Testis (tissue), 2 donors: ENCODE measurements around the gene ACTR1B.

Experiments
- POLR2A ChIP-seq: fragments of 450-650 bp; IDR thresholded peaks from one replicate; pipeline ENCODE4 v1.6.1; 2017; ENCODE audit warnings: antibody characterized with exemption, mild to moderate bottlenecking, moderate library complexity
- TF ChIP-seq, protein P1 (sequence below), 3 experiments: fragments of 450-650 bp in 2 of 3; fragments of 200-600 bp in 1 of 3; sonication (generic) in 1 of 3; IDR thresholded peaks; one replicate each; pipeline ENCODE4 v1.5.1; 2016 to 2019; ENCODE audit warnings: antibody characterized with exemption in 3 of 3, mild to moderate bottlenecking in 2 of 3, moderate library complexity in 1 of 3

DNA sequence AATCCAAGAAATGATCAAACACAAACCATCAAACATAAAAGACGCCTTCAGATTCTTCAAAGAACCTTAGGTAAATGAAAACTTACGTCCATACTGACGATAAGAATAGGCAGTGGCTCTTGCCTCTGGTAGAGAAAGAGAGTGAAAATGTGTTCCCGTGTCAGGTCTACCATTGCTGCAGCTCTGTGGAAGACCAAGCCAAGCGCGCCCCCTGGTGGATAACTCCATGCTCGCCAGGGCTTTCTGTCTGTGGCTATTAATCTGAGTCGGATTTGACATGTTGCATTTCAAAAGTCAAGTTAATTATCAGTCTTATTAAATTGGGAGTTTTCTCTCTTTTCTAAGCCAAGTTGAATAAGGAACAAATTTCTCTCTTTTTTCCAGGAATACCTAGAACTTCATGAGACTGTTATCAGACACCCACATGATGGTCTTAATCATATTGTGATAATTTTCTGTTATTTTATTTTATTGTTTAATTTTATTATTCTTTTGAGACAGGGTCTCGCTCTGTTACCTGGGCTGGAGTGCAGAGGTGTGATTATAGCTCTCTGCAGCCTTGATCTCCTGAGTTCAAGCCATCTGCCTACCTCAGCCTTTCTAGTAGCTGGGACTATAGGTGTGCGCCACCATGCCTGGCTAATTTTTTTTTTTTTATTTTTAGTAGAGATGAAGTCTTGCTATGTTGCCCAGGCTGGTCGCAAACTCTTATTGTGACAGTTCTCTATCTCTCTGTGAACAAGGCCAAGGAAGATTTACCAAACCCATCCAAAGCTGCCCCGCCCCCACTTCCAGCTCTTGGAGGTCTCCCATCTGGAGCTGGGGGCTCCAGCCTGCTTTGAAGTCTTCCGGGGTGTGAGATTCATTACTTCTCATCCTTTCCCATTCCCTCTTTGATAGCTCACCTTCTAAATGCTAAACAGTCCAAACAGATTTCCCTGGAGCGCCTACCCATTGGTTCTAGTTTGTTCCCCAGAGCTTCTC, 33.7 kb upstream of the ACTR1B start:
- TF ChIP-seq POLR2A, result no peak
- TF ChIP-seq, protein P1, sequence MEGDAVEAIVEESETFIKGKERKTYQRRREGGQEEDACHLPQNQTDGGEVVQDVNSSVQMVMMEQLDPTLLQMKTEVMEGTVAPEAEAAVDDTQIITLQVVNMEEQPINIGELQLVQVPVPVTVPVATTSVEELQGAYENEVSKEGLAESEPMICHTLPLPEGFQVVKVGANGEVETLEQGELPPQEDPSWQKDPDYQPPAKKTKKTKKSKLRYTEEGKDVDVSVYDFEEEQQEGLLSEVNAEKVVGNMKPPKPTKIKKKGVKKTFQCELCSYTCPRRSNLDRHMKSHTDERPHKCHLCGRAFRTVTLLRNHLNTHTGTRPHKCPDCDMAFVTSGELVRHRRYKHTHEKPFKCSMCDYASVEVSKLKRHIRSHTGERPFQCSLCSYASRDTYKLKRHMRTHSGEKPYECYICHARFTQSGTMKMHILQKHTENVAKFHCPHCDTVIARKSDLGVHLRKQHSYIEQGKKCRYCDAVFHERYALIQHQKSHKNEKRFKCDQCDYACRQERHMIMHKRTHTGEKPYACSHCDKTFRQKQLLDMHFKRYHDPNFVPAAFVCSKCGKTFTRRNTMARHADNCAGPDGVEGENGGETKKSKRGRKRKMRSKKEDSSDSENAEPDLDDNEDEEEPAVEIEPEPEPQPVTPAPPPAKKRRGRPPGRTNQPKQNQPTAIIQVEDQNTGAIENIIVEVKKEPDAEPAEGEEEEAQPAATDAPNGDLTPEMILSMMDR (IDR thresholded peaks at IDR 0.05), result peak; percentile 98
